ENCODE data around the gene ERC2.

The ERC2 gene

DNA sequence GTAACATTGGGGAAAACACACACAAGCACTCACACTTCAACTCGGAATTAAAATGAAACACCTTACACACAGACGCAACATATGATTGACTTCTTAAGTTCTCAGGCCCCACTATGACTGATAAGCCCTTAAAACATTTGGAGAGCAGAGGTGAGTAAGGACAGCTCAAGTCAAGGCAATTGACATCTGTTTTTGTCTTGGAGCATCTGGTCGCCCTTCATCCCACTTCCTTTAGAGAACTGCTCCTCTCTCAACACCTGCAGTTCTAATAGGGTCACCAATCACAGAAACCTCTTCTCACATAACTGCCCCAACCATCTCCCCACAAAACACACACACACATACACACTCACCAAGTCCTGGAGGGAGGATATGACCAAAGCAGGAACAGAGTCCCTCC lies 43.4 kb downstream of the ERC2 start:
- DNase-seq (ENCODE audit: low read depth) = no peak

DNA sequence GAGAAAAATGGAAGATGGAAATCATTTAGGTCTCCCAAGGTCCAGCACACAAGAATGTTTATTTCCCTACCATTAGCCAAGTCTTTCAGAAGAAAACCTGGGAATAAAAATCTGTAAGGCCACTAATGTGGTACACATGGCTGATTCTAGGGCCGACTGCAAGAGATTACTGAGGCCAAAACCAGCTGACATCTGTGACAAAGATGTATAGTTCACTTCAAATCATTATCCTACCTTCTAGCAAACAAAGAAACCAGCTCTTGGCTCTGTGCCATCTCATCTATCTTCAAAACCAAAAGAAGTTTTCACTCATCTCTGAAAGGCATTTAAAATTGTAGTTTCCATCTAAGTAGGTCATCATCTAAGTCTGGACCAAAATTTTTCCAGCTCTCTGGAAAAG lies 43.9 kb downstream of the ERC2 start:
- DNase-seq (ENCODE audit: low read depth) = no peak

DNA sequence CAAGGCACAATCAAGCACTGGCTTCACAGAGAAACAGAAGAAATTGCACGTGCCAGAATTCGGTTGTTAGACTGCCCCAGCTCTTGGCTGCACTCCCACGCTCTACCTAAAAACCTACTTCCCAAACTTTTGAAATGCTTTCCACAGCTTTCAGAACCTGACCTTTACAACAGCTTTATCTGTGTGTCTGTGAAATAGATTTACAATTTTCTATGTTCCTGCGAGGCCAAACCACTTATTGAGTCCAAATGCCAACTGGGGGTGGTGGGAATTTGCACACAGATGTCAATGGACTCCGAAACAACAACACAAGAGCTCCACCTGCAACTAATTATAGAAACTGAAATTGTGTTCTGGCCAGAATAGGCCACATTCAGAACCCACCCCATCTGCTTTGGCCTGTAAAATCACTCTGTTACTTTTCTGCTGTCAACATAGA lies 44.6 kb downstream of the ERC2 start:
- DNase-seq (ENCODE audit: low read depth) = no peak

DNA sequence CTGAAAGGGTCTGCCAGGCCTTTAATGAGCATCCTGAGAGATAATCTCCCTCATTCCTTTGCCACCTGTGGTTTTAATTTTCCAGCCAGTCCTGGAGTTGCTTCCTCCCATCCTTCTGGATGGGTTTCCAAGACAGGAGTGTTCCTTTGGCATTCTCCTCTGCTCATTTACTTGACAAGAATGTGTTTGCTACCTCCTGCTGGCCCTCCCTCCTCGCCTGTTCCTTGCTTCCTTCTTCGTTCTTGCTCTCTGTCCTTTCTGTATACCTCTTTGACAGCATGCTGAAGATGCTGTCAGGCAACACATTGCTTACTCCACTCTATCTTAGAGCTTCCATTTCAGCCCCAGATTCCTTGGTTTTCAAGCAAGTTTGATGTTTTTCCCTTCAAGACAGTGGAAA lies 46.0 kb downstream of the ERC2 start:
- no peak for DNase-seq (ENCODE audit: low read depth)

DNA sequence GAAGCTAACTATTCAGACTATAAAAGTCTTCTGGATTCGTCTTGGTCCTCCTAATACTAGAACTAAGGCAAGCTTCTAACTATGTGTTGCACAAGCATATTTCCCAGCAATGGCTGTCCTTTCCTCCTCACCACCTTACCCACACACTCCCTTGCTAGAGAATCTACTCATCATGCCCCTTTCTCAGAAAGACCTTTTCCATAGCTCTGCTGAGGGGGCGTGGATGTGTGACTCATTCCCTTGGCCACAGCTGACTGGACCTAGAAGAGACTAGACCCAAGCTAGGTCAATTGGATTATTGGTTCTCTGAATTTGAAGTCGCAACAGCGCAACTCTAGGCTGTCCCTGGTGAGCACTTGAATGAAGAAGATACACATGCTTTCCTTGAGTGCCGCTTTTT lies 47.1 kb downstream of the ERC2 start:
- DNase-seq (ENCODE audit: low read depth) = no peak

DNA sequence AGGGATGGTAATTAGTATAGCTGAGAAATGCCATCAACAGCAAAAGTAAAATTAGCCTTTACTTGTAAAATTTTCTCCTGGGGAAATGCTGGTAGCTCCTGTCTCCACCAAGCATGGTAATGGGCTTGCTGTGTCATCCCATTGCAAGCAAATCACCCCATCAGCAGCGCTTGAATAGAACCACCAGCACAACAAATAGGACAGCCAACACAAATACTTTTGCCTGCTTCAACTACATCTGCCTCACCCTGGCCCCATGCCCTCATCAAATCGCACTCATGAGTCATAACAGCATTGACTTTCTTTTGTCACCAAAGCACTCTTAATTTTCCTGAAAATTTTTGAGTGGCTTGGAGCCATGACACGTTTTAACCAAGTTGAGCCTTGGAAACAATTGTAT lies 52.6 kb downstream of the ERC2 start:
- DNase-seq (ENCODE audit: low read depth) = no peak

DNA sequence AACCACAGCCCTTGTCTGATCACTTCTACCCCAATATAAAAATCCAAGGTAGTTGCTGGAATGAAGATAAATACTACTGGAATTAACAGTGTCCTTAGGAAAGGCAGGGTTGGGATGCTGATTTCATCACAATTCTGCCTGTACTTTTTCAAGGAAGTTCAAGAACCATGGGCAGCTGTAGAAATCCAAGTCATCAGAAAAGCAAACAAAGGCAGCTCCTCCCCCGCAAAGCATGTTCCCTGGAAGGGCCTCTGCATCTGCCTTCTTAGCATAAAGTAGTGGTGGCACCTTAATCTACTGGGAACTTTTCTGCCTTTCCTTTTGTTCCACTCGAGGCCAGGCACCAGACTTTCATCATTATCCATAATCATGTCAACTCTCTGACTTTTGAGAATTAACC lies 54.4 kb downstream of the ERC2 start:
- no peak for DNase-seq (ENCODE audit: low read depth)

DNA sequence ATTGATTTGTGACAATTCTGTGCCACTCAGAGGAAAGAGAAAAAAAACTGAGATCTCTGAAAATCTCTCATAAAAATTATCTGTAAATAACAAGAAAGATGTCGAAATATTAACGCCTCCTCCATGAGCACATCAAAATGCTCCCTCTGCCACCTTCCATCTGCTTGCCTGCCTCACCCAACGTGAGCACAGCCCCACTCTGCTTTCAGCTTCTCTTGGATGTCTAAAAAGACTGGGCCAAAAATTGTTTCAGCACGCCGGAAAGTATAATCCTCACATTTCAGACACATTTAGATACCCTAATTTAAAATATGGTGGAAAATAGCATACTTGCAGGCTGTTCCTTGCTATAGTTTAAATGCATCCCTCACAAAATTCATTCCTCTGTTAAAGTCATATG lies 57.1 kb downstream of the ERC2 start:
- no peak for DNase-seq (ENCODE audit: low read depth)

DNA sequence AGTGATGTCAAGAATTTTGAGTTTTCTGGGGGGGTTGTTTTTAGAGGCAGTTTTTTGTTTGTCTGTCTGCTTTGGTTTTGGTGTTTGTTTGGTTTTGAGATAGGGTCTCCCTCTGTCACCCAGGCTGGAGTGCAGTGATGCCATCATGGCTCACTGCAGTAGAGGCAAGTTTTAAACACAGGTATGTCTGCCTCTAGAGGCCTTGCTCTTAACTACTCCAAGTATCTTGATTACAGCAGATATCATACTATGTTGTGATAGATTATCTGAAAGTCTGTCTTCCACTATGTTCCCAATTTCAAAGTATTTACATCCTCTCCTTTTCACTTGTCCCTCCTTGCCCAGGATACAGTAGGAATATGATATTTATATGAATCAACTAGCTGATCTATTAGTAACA lies 57.7 kb downstream of the ERC2 start:
- DNase-seq (ENCODE audit: low read depth) = no peak

DNA sequence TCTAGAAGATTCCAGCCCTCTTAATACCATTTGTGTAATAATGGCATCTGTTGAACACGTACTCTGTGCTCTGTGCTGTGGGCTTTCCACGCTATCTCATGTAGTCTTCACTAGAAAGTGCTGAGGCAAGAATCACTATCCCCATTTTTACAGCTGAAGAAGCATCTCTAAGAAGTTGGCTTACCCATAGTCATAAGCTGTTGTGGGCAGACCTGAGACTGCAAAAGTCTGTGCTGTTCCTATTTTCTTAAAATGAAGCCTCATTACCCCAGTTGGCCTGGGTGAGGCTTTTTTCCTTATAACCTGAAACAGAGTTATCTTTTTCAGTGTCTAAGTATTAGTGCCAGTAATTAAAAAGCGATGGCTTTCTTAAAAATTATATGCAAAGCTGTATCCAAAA lies 58.5 kb downstream of the ERC2 start:
- DNase-seq (ENCODE audit: low read depth) = no peak

DNA sequence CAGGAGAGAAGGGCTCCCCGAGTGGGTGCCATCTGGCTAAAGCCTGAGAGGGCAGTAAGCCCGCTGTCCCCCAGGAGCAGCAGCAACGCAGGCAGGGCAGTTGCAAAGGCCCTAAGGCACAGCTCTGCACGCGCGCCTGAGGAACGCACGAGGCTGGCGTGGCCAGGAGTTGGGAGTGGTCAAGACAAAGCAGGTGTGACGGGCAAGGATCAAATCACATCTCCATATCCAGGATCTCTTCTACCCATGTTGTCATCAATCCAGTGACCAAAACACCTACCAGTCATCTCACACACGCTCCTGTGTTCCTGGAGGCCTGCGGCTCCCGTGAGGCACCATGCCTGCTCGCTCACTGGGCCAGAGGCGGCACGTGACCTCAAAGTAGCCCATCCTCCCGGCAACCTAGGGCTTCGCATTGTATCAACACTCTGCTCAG lies 59.5 kb downstream of the ERC2 start:
- DNase-seq (ENCODE audit: low read depth) = no peak

DNA sequence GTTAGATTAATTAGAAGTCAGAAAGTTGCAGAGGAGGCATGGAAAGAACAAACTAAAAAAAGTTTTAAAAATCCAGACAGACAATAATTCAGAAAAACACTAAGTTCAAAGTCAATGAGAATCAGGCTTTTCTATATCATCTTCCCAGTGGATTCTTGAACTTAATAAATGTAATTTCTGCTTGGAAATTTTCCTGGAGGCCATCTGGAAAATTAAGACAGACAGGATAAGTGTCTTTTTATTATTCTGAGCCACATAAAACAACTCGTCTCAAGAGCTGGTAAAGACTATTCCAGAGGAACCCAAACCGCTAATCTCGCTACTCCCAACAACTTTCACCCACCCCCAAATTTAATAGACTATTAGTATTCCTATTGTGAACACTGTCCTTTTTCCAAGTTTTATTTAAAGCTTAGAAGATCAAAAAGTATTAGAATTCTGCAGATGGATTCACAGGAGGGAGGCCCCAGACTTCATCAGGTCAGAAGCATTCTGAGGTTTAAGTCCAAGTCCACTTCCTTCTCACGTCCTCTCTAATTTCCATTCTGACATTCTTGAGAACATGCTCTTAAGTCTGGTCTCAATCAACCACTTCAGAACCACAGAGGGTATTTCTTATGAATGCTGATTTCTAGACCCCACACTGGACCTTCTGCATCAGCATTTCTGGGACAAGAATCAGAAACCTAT lies 61.3 kb downstream of the ERC2 start:
- no peak for DNase-seq (ENCODE audit: low read depth)

DNA sequence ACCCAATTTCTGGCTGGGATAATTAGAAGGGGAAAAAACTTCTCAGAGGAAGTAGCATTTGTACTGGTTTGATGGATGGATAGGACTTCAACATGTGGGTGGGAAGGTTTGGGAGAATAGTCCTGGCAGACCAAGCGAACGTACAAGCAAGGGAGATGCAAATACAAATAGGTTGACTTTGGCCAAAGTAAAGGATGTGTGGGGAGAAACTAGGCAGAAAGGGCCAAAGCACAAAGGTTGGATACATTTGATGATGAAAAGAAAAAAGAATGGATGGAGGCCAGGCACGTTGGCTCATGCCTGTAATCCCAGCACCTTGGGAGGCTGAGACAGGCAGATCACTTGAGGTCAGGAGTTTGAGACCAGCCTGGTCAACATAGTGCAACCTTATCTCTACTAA lies 63.4 kb downstream of the ERC2 start:
- DNase-seq (ENCODE audit: low read depth) = no peak

DNA sequence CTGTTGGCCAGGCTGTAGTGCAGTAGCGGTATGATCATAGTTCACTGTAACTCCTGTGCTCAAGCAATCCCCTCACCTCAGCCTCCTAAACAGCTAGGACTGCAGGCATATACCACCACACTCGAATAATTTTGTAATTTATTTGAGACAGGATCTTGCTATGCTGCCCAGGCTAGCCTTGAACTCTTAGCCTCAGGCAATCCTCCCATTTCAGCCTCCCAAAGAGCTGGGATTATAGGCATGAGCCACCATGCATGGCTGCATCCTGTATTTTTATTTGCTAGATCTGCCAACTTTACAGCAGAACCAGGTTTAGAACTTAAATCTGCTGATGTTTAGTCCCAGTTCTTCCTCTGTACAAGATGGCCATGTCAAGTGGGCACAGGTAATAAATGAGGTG lies 69.6 kb downstream of the ERC2 start:
- DNase-seq (ENCODE audit: low read depth) = no peak

DNA sequence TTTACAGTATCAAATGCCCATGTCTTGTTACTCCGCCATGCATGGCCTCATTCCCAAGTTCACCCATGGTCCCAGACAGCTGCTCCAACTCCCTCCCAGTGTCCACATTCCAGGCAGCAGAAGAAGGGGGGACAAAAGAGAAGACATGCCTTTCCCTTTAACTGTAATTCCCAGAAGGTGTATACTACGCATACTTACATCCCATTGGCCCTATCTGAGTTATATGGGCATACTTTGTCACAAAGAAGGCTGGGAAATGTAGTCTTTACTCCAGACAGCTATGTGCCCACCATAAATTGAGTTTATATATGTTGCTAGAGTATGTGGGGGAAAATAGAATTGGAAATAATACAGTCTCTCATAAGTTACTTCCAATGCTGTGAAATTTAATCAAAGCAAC lies 70.5 kb downstream of the ERC2 start:
- DNase-seq (ENCODE audit: low read depth) = no peak

DNA sequence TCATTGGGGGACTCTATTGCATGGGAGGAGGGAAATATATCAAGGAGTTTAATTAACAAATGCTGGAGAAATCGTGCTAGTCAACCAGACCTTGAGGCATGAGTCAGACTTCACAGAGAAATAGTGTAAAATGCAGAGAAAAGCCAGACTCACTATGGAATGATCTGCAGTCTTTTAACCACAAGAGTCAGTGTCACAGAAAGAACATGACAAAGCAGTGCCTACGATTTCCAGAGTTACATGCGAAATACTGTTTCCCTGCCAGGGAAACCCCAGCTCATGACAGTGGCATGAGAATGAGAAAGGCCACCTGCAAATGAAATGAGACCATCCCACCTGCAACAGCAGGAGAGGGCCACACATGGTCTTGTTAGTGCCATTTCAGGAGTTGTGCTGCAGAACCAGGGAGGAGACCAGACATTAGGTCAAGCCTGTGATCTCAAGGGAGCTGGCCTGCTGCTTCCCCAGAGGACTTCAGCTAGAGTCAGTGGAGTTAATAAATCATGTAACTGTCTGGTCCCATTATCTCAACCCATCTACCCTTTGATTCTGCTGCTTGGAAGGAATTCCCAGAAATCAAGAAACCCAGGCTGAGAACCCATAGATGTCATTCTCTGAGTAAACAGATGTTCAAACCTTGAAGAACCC lies 79.0 kb downstream of the ERC2 start:
- no peak for DNase-seq (ENCODE audit: low read depth)

DNA sequence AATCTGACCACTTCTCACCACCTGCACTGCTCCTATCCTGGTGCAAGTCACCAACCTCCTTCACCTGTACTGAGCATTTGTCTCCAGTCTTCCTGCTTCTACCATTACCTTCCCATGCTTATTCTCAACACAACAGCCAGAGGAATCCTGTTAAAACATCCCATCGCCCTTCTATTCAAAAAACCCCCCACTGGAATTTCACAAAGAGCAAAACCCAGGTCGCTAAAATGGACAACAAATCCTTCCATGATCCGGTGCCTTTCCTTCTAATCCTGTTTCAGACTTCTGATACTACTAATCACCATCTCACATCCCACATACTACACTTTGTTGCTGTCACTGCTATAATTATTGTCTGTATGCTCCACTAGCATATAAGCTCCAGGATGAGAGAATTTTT lies 85.2 kb downstream of the ERC2 start:
- DNase-seq (ENCODE audit: low read depth) = no peak

DNA sequence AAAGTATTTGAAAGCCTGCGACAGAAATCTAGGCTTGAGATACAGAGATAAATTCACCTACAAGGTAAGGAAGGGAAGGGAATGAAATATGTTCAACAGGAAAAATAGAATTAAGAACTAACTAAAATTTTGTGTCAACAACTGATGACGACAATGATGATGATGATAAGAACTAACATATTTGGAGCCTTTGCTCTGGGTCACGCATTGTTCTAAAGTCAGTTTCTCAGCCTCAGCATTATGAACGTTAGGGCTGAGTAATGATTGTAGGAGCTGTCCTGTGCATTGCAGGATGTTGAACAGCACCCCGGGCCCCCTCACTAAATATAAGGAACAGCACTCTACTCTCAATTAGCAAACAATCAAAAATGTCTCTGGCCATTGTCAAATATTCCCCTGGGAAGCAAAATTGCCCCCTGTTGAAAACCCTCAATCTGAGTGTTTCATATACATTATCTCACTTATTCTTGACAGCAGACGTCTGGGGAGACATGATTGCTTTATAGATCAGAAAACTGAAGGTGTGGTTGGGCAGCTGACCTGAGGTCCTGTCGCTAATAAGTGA lies 88.5 kb downstream of the ERC2 start:
- no peak for DNase-seq (ENCODE audit: low read depth)

DNA sequence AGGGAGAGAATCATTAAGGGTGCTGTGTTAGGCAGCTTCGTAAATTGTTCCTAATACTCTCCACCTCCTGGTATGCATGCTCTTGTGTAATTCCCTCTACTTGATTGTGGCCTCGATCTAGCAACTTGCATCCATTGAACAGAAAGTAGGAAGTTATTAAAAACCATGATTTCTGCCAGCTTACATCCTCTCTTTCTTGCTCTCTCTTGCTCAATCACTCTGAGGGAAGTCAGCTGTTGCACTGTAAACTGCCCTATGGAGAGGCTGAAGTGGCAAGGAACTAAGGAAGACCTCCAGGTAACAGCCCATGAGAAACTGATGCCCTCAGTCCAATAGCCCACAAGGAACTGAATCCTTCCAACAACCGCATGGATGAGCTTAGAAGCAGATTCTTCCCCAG lies 92.6 kb downstream of the ERC2 start:
- no peak for DNase-seq (ENCODE audit: low read depth)

DNA sequence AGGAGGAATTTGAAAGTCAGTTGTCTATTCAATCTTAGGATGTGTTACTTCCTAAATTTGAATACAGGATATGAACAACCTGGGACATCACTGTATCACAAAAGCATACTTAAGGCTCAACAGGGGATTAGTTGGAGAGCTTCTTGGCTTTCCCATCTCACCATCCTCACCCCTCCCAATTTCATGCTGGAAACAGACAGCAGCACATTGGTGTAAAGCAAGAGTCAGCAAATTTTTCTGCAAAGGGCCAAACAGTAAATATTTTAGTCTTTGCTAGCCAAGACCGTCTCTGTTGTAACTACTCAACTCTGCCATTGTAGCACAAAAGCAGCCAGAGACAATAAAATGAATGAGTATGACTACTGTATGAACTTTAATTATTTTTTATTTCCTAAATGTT lies 94.9 kb downstream of the ERC2 start:
- no peak for DNase-seq (ENCODE audit: low read depth)

DNA sequence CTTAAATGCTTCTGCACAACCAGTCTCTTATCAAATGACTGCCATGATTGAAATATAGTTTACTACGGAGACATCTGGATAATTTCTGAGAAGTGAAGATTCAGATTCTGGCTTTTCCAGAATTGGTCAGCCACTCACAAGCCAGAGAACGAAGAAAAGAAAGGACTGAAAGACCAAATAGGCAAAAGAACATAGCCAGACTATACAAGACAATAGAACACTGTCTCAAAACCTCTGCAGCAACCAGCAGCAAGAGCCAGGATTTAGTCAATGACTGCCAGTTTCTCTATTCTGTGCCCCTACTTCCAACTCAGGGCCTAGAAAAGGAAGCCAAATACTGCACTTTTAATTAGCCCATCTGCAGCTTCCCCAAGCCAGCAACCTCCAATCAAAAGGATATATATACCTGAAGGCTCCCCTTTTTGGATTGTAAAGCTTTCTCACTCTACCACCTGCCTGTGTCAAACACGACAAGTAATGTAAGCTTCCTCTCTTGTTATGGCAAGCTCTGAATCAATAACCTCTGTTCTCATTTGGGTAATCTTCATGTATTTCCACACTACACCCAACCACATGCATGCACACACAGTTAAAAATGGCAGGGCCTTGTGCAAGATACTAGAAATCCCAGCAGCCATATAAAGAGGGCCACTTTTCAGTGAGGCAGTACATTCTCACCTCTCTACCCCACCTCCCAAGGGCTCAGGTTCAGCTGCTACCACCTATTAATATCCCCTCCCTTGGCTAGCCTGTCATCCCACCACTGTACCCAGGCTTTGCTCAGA lies 97.1 kb downstream of the ERC2 start:
- DNase-seq (ENCODE audit: low read depth) = no peak

DNA sequence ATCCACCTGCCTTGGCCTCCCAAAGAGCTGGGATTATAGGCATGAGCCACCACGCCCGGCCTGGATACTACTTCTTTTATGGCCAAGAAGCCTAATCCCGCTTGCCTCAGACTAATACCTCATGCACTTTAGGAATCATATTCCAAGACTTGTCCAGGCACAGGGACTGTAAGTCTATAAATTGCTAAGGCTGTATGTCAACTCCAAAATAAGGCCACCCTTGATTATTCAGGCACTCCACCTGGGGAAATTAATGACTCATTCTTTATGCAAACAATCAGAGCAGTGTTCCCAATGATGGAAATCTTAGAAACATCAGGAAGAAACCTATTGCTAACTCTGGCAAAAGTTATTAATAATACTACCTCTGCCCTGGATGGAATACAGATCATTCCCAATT lies 98.4 kb downstream of the ERC2 start:
- DNase-seq (ENCODE audit: low read depth) = no peak

DNA sequence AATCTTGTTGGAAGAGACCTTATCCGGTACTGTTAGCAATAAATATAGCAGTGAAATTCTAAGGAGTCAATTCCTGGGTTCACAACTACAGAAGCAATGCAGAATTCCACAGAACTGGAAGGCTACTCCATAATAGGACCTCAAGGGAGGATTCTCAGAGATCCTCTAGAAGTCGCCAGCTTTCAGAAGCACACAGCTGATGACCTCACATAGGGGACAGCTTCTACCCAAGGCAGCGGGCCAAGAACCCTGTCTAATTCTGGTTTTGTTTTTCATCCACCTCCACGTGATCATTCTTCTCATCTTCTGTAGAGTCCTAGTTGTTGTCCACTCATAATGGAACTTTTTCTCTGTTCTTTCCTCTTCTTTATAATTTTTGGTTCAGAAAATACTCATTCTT lies 99.4 kb downstream of the ERC2 start:
- no peak for DNase-seq (ENCODE audit: low read depth)

Data from CMK (cell line).